Sciatic nerve (tissue), 2 donors: Measurements from ENCODE around the gene PRB2. TPM values are rescaled to one million over a fixed set of nuclear protein-coding genes. Genes with fewer than 3 reads are reported as not detected.
"Not testable (repeated sequence)": the region's sequence is repeated elsewhere in the genome, so short reads cannot be mapped to it uniquely, and the experiment has no call there.

Experiments used
- ATAC-seq: fragments of 200-7000 bp; cut with Tn5 transposase; one replicate; pipeline ENCODE4 v1.9.1; 2020; ENCODE audit warnings: mild to moderate bottlenecking, moderate library complexity
- DNase-seq: peaks from one replicate; pipeline ENCODE4 v3.0.0-alpha.2; 2020; ENCODE audit warnings: low spot score
- intact Hi-C: fragments of 100-400 bp; cut with DNase I; formaldehyde crosslinking; loops from one replicate; pipeline ENCODE4 v1.14.2; 2022
- total RNA-seq: library from RNA; stranded (reverse); fragmentation: NEBNext Ultra II Directional; extraction: Animal tissue kit (Norgen Biotek cat#: 25700); gene quantifications from one replicate; pipeline ENCODE4 v1.2.1, GENCODE V29; 2021
- donor health status: DM: no; HTN: no; CAD: no.
- donor health status: DM: no; HTN: no; CAD: no.

Gene PRB2
- not detected for total RNA-seq

DNA sequence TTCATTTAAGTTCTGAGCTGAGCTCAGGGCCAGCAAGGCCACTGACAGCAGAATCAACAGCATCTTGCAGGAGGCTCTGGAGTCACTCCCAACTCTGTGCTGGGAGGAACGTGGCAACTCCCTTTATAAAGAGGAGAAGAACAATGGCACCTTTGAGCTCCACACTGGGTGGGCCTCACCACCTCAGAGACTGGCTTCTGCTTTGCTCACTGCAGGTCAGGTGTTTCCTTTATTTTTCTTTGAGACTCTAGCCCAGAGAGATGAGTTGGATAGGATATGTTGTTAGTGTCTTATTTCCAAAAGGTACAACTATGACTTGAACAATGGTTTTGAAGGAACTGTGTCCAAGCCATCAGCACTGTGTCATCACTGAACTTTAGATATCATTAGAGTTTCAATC, at the start of gene PRB2:
Gene PRB2 (minus strand): TSS at position 101 of the 400 bp plus-strand sequence. CDS start 38 bp downstream, at position 63.
- intact Hi-C loops, ATAC-seq, DNase-seq: not testable (repeated sequence)

GRCh38 chr12:11437966-11438365, 42.6 kb upstream of the PRB2 start:
- no peak for ATAC-seq
- DNase-seq, result no peak
- intact Hi-C loops, result no loop called here

DNA sequence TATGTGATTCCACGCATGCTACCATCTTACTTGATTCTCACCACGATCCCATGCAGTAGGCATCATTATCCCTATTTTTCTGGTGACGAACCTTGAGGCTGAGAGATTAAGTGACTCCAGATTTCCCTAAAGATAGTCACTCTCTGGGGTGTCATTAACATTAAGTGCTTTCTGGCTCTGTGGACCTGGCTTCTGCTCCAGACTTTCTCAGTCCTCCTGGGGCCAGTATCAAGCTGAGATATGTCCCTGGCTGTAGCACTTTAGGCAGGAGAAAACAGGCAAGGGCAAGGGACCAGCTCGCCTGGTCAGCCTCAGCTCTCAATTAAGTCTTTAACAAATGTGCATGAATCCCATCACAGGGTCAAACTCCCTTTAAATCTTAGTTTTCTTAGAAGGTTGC, 38.3 kb upstream of the PRB2 start:
- ATAC-seq (no peak), DNase-seq (no peak)
- intact Hi-C loops, result no loop called here

- intact Hi-C loops, result no loop called here
- ATAC-seq, result no peak
- DNase-seq, result no peak
Observed at GRCh38 chr12:11431486-11431885, 36.1 kb upstream of the PRB2 start.

- ATAC-seq (no peak), DNase-seq (no peak)
- intact Hi-C loops, result no loop called here
Observed at GRCh38 chr12:11427341-11427740, 32.0 kb upstream of the PRB2 start.

DNA sequence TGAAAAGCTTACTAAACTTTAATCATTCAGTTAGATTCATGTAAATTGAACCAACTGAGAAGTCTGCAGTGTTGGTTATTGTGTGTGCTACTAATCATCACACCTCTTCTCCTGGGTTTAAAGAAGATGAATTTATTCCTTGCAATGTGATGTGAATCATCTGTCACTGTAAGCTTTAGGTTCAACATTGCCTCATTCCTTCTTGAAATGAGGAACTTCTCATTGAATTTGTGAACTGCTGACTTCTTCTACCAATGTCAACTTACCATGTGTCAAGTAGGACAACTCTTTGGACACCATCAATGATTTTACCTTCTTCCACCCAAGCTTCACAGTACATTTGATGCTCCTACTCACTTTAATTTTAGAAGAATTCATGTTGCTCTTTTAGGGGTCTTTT, 17.4 kb upstream of the PRB2 start:
- no peak for ATAC-seq
- intact Hi-C loops, result no loop called here
- no peak for DNase-seq

DNA sequence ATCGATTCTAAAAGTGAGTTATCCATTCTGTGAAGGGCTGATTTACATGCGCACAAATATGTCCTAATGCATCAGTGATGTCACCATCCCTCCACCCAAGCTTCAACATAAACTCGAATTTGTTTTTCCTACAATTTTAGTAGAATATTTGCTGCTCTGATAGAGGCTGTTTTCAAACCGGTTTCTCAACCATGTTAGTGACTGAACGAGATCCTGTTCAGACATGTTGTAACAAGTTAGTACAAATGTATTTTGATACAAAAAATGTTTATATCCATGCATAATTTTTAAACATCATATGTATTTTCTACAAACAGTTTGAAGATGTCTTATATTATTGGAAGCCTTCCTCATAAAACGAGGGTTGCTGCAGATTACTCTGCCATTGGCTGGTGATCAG, 12.7 kb upstream of the PRB2 start:
- no peak for ATAC-seq
- intact Hi-C loops, result no loop called here
- DNase-seq, result no peak

DNA sequence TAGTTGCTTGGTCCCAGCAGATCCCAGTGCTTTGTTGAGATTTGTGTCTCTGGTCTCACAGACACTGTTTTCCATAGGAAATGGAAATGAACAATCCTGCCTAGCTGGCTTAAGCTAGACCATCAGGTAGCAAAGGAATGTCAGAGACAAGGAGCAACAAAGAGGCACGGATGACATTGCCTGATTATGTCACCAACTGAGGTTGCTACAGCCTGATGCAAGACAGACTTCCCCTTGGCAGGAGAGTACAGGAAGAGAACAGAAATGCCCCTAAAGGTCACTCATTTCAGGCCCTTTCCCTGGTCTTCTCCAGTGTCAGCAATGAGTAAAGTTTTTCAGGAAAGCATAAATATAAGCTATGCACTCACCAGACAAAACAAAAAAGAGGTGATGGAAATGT, 2.0 kb upstream of the PRB2 start:
- intact Hi-C loops, result no loop called here
- ATAC-seq (no peak), DNase-seq (no peak)

DNA sequence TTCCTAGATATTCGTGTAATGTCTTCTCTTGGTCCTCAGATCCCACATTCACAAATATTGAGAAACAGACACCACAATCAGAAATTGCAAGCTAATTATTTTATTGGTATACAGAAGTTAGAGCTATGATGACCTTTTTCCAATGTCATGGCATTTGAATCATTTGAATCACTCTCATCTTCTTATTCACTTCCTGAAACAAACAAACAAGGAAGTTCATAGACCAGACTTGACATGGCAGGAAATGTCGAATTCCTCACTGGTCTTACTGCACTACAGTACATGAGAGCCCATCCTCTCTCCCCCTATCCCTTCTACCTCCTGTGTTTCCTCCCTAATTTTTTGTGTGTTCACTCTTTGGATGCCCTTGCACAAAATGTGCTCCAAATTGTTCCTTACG, 3.9 kb downstream of the PRB2 start:
- DNase-seq, ATAC-seq, intact Hi-C loops: not testable (repeated sequence)

- intact Hi-C loops, ATAC-seq, DNase-seq: not testable (repeated sequence)
Observed at GRCh38 chr12:11377420-11377819, 17.9 kb downstream of the PRB2 start.

DNA sequence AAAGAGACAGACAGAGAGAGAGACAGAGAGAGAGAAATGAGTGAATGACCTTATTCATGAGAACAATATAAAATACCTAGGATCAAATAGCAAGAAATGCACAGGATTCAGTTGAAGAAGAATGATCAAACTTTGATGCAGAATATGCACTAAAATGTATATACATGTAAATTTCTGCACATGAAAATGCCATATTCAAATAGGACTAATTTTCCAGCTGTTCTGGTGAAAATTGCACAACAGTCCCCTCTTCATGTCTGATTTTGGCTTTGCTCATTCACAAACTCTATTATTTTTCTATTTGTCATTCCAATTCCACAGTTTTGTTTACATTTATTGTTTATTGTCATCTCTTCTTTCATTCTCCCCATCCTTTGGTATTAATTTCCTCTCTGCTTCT, 34.2 kb downstream of the PRB2 start:
- ATAC-seq, result no peak
- intact Hi-C loops, result no loop called here
- no peak for DNase-seq

DNA sequence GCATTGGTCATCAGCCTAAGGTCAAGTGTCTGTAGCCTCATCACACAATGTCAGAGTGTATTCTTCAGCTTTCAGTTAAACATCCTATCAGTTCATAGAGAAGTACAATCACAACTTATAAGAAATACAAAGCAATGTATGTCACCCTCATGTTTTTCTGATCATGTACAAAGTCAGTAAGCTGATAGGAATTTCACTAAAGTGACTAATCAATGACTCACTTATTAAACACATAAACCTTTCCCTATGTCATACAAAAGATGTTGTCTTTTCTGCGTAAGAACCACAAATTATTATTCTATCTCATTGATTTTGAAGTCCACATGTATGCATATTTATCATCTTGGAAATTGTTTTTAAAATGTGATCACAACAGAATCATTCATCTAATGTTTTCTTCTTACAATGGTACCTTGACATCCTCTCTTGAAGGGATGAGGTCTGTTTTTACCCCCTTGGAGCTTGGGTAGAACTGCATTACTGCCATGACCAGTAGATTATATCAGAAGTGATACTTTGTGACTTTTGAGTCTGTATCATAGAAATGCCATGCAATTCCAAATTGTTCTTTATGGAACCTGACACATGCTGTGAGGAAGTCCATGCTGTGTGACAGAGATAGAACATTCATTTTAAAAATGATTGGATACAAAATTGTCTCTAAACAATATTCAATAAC, 35.0 kb downstream of the PRB2 start:
- intact Hi-C loops, ATAC-seq, DNase-seq: not testable (repeated sequence)

GRCh38 chr12:11351736-11352135, 43.6 kb downstream of the PRB2 start:
- intact Hi-C loops, DNase-seq, ATAC-seq: not testable (repeated sequence)

- intact Hi-C loops, result no loop called here
- DNase-seq (no peak), ATAC-seq (no peak)
Observed at GRCh38 chr12:11348439-11348838, 46.9 kb downstream of the PRB2 start.

GRCh38 chr12:11347810-11348209, 47.6 kb downstream of the PRB2 start:
- no peak for ATAC-seq
- intact Hi-C loops, result no loop called here

GRCh38 chr12:11344500-11344899, 50.9 kb downstream of the PRB2 start:
- DNase-seq, result no peak
- ATAC-seq, result no peak
- intact Hi-C loops, result no loop called here

More at GRCh38 chr12:11347810-11348209, 47.6 kb downstream of the PRB2 start:
- DNase-seq, result no peak

Other genes starting within 250 kb of the PRB2 start
- 8.9 TPM for gene SMIM10L1, start 224.4 kb downstream of the PRB2 start, total RNA-seq
- not detected for gene TAS2R42, start 208.6 kb downstream of the PRB2 start, total RNA-seq
- gene PRB3, start 125.9 kb downstream of the PRB2 start, total RNA-seq, result not detected
- not detected for gene PRB4, start 85.1 kb downstream of the PRB2 start, total RNA-seq